Naive thymus-derived CD8-positive, alpha-beta T cell (primary cell): ENCODE results near the gene SEMA4C. TPM values are rescaled to one million over a fixed set of nuclear protein-coding genes. Genes with fewer than 3 reads are reported as not detected.

Experiments used
- ATAC-seq, 2 donors: fragments of 150-1000 bp; cut with Tn5 transposase in 1 of 2; sonication (Bioruptor Pico), chemical (Tn5 transposase) in 1 of 2; 1 replicate in 1 of 2; 2 replicates in 1 of 2; pipeline ENCODE4 v1.10.0; 2021; ENCODE audit warnings: mild to moderate bottlenecking in 2 of 2, moderate library complexity in 2 of 2
- POLR2A ChIA-PET: fragments of 350-600 bp; sonication (Branson Sonifier 250); formaldehyde crosslinking; loops from one replicate; lab custom pipeline; 2021; ENCODE audit warnings: antibody characterized with exemption; lab: Charles Lee
- DNase-seq, 10 donors: peaks; one replicate each; pipeline versions ENCODE4 v3.0.0 to v3.0.0-alpha.2; 2020 to 2022
- H3K27ac Mint-ChIP-seq, 10 donors: one replicate each; pipeline ENCODE4 v1.8.0; 2020 to 2022; ENCODE audit warnings: mild to moderate bottlenecking in 10 of 10, mixed read lengths in 10 of 10, moderate library complexity in 4 of 10, inconsistent platforms in 1 of 10
- H3K27me3 Mint-ChIP-seq, 5 donors: one replicate each; pipeline ENCODE4 v1.8.0; 2021 to 2022; ENCODE audit warnings: mixed read lengths in 5 of 5
- H3K36me3 Mint-ChIP-seq, 3 donors: one replicate each; pipeline ENCODE4 v1.8.0; 2020 to 2022; ENCODE audit warnings: mixed read lengths in 3 of 3, mild to moderate bottlenecking in 2 of 3, inconsistent platforms in 1 of 3
- H3K4me1 Mint-ChIP-seq, 4 donors: one replicate each; pipeline ENCODE4 v1.8.0; 2021 to 2022; ENCODE audit warnings: mixed read lengths in 4 of 4
- H3K4me3 Mint-ChIP-seq, 10 donors: one replicate each; pipeline ENCODE4 v1.8.0; 2020 to 2022; ENCODE audit warnings: mild to moderate bottlenecking in 10 of 10, mixed read lengths in 10 of 10, moderate library complexity in 6 of 10, inconsistent platforms in 1 of 10
- H3K9me3 Mint-ChIP-seq, 9 donors: one replicate each; pipeline ENCODE4 v1.8.0; 2020 to 2022; ENCODE audit warnings: mixed read lengths in 9 of 9, mild to moderate bottlenecking in 3 of 9, inconsistent platforms in 1 of 9, moderate library complexity in 1 of 9
- polyA plus RNA-seq, 3 donors: library from polyadenylated mRNA; unstranded; fragments of 300-500 nt; fragmentation: Illumina TruSeq; gene quantifications; one replicate each; pipeline ENCODE4 v1.2.3, GENCODE V29; 2021
- total RNA-seq, 8 experiments: library from RNA in 2 of 8; stranded (reverse) in 2 of 8; gene quantifications; one replicate each; pipeline ENCODE4 v1.2.3 and lab custom pipeline; 2021 to 2026

The SEMA4C gene
- total and polyA plus RNA-seq, 5 experiments from 2014 or later: 1.9 to 38.6 (median 2.8) TPM

DNA sequence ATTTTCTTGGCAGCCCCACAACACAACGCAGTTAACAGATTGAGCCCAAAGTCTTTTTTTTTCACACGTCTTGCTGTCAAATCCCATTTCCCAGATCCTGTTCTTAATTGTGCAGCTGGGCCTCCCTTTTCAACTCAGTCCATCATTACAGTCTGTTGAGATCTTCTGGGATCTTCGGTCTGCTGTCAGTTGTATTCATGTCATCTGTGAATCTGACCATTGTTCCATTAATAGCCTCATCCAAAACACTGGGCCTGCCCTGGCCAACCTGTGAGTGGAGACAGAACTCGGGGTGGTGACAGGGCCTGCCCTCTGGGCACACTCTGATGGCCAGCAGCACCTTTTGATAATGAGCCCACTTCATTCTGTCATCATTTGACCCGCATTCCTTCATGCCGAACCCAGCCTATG is 39.7 kb upstream of the SEMA4C start:
- H3K9me3 Mint-ChIP-seq: no peaks in the 10 kb centered on the region
- ATAC-seq (no peak), DNase-seq (no peak)
- no peak overlapping the region for H3K4me3 Mint-ChIP-seq
- H3K27me3 Mint-ChIP-seq: no peaks in the 10 kb centered on the region
- peak overlapping the region in 8 of 10 donors; percentile 1 to 86 (median 59) for H3K27ac Mint-ChIP-seq
- H3K36me3 Mint-ChIP-seq: no peaks in the 10 kb centered on the region
- peaks cover 31 to 52% (median 48%) of the 10 kb centered on the region in 4 donors for H3K4me1 Mint-ChIP-seq
- POLR2A ChIA-PET: interaction anchor here (0.6 to 0.8 kb wide), 3 partner anchors 15 to 81 kb away, joined by 3 to 6 read pairs (median 3); no protein-coding TSS in a partner anchor

GRCh38 chr2:96907115-96908041 is 37.5 kb upstream of the SEMA4C start:
- Mint-ChIP-seq H3K27ac (peak overlapping the region in 1 of 10 donors; percentile 53), H3K27me3 (no peaks in the 10 kb centered on the region), H3K4me1 (peaks cover 23 to 36% (median 31%) of the 10 kb centered on the region in 4 donors), H3K36me3 (no peaks in the 10 kb centered on the region), H3K4me3 (no peak overlapping the region), H3K9me3 (no peaks in the 10 kb centered on the region)
- DNase-seq (no peak), ATAC-seq (no peak)
- POLR2A ChIA-PET: no interaction called here

GRCh38 chr2:96906729-96907114 is 36.8 kb upstream of the SEMA4C start:
- DNase-seq (no peak), ATAC-seq (no peak)
- Mint-ChIP-seq H3K4me1 (peaks cover 21 to 30% (median 26%) of the 10 kb centered on the region in 4 donors), H3K27me3 (no peaks in the 10 kb centered on the region), H3K27ac (peak overlapping the region in 1 of 10 donors; percentile 35), H3K36me3 (no peaks in the 10 kb centered on the region), H3K9me3 (no peaks in the 10 kb centered on the region), H3K4me3 (no peak overlapping the region)
- POLR2A ChIA-PET: interaction anchor here (0.8 kb wide), 1 partner anchor 19 kb away, joined by 4 read pairs; no protein-coding TSS in a partner anchor

GRCh38 chr2:96903815-96904214 is 33.9 kb upstream of the SEMA4C start:
- ATAC-seq (no peak), DNase-seq (no peak)
- H3K4me3 Mint-ChIP-seq: no peak overlapping the region
- POLR2A ChIA-PET: interaction anchor here (0.9 to 2.2 kb wide), 3 partner anchors 10 to 20 kb away, joined by 3 to 13 read pairs (median 4); no protein-coding TSS in a partner anchor
- H3K36me3 Mint-ChIP-seq: no peaks in the 10 kb centered on the region
- H3K4me1 Mint-ChIP-seq: peaks cover 5 to 22% (median 10%) of the 10 kb centered on the region in 4 donors
- H3K9me3 Mint-ChIP-seq: no peaks in the 10 kb centered on the region
- H3K27ac Mint-ChIP-seq: peak overlapping the region in 1 of 10 donors; percentile 54
- no peaks in the 10 kb centered on the region for H3K27me3 Mint-ChIP-seq

GRCh38 chr2:96903318-96903717 is 33.4 kb upstream of the SEMA4C start:
- no peak overlapping the region for H3K4me3 Mint-ChIP-seq
- POLR2A ChIA-PET: interaction anchor here (0.9 to 2.2 kb wide), 2 partner anchors 10 to 12 kb away, joined by 3 to 13 read pairs; no protein-coding TSS in a partner anchor
- H3K4me1 Mint-ChIP-seq: peaks cover 5 to 26% (median 13%) of the 10 kb centered on the region in 4 donors
- DNase-seq: no peak
- no peaks in the 10 kb centered on the region for H3K36me3 Mint-ChIP-seq
- no peak for ATAC-seq
- no peaks in the 10 kb centered on the region for H3K27me3 Mint-ChIP-seq
- no peak overlapping the region for H3K27ac Mint-ChIP-seq
- no peaks in the 10 kb centered on the region for H3K9me3 Mint-ChIP-seq

DNA sequence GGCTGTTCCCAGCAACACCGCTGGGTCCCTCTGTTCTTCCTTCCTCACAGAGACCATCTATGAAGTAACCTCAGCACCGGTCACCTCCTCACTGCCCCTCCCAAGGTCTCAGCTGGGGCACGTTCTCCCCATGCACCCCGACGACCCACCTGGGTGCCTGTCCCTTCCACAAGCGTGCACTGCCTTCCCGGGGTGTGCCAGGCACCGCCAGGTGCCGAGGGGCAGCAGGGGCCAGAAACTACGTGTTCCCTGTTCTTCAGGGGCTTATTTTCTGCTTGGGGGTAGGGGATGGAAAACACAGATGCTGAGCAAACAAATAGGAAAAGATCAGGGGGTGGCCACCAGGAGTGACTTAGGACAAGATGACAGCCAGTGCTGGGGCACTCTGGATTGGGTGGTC is 30.4 kb upstream of the SEMA4C start:
- DNase-seq (no peak), ATAC-seq (no peak)
- Mint-ChIP-seq H3K4me3 (no peak overlapping the region), H3K36me3 (no peaks in the 10 kb centered on the region), H3K27ac (peak overlapping the region in 2 of 10 donors; percentile 79 to 80), H3K27me3 (no peaks in the 10 kb centered on the region), H3K4me1 (peaks cover 26 to 52% (median 33%) of the 10 kb centered on the region in 4 donors), H3K9me3 (no peaks in the 10 kb centered on the region)
- POLR2A ChIA-PET: interaction anchor here (0.6 to 1.9 kb wide), 6 partner anchors 10 to 42 kb away, joined by 3 to 11 read pairs (median 6); no protein-coding TSS in a partner anchor

- POLR2A ChIA-PET: interaction anchor here (0.7 to 1.9 kb wide), 6 partner anchors 12 to 41 kb away, joined by 3 to 11 read pairs (median 6); no protein-coding TSS in a partner anchor
- ATAC-seq (no peak), DNase-seq (no peak)
- Mint-ChIP-seq H3K27ac (peak overlapping the region in 2 of 10 donors; percentile 21 to 79), H3K4me1 (peaks cover 31 to 58% (median 37%) of the 10 kb centered on the region in 4 donors), H3K9me3 (no peaks in the 10 kb centered on the region), H3K27me3 (no peaks in the 10 kb centered on the region), H3K4me3 (no peak overlapping the region), H3K36me3 (no peaks in the 10 kb centered on the region)
These were observed 29.5 kb upstream of the SEMA4C start for GRCh38 chr2:96899413-96899741.

DNA sequence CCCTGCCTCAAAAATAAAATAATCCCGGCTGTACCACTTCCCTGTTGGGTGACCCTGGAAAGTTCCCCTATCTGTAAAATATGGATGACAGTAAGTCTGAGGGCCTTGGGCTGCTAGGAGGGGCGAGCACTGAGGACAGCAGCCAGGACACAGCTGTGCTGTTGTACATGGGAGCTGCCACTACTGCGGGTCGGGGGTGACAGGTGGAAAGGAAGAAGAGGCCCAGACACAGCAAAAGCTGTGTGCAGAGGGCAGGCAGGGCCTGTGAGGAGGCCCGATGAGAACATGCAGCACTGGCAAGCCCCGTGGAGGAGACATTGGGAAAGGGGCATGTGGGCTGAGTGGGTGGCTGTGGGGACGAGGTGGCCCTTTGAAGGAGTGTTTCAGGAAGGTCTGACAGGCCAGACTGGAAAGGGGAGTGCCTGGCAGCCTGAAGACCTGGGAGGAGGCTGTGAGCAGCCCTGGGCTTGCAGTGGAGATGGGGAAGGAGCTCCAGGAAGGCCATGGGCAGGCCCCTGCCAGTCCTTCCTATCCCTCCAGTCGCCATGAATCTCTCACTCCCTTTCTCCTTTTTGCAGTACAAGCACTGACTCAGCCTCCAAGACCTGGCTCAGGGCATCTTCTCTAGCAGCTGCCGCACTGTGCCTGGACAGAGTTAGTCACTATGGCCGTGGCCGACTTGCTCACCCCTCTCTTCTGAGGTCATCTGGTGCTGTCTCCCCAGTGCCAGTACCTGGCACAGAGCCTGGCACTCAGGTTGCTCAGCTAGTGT is 28.9 kb upstream of the SEMA4C start:
- peak overlapping the region in 3 of 10 donors; percentile 6 to 19 (median 18) for H3K27ac Mint-ChIP-seq
- no peaks in the 10 kb centered on the region for H3K36me3 Mint-ChIP-seq
- H3K9me3 Mint-ChIP-seq: no peaks in the 10 kb centered on the region
- H3K4me1 Mint-ChIP-seq: peaks cover 28 to 55% (median 34%) of the 10 kb centered on the region in 4 donors
- POLR2A ChIA-PET: interaction anchor here (0.7 to 1.9 kb wide), 5 partner anchors 13 to 40 kb away, joined by 3 to 11 read pairs (median 5); no protein-coding TSS in a partner anchor
- H3K4me3 Mint-ChIP-seq: no peak overlapping the region
- no peaks in the 10 kb centered on the region for H3K27me3 Mint-ChIP-seq
- ATAC-seq (no peak), DNase-seq (no peak)

- Mint-ChIP-seq H3K27ac (peak overlapping the region in 2 of 10 donors; percentile 59 to 62), H3K4me1 (peaks cover 28 to 55% (median 37%) of the 10 kb centered on the region in 4 donors), H3K9me3 (no peaks in the 10 kb centered on the region), H3K4me3 (no peak overlapping the region), H3K27me3 (no peaks in the 10 kb centered on the region), H3K36me3 (no peaks in the 10 kb centered on the region)
- no peak for ATAC-seq
- DNase-seq: no peak
- POLR2A ChIA-PET: interaction anchor here (1.0 to 1.4 kb wide), 2 partner anchors 16 to 30 kb away, joined by 4 to 5 read pairs; no protein-coding TSS in a partner anchor
These were observed 28.2 kb upstream of the SEMA4C start for GRCh38 chr2:96898135-96898505.

- ATAC-seq (no peak), DNase-seq (no peak)
- no peaks in the 10 kb centered on the region for H3K36me3 Mint-ChIP-seq
- POLR2A ChIA-PET: interaction anchor here (1.4 kb wide), 1 partner anchor 30 kb away, joined by 5 read pairs; no protein-coding TSS in a partner anchor
- no peaks in the 10 kb centered on the region for H3K27me3 Mint-ChIP-seq
- peak overlapping the region in 2 of 10 donors; percentile 42 to 45 for H3K4me3 Mint-ChIP-seq
- no peaks in the 10 kb centered on the region for H3K9me3 Mint-ChIP-seq
- peak overlapping the region in 5 of 10 donors; percentile 11 to 89 (median 63) for H3K27ac Mint-ChIP-seq
- H3K4me1 Mint-ChIP-seq: peaks cover 33 to 60% (median 40%) of the 10 kb centered on the region in 4 donors
These were observed 27.7 kb upstream of the SEMA4C start for GRCh38 chr2:96897491-96898134.

GRCh38 chr2:96895746-96896651 is 26.1 kb upstream of the SEMA4C start:
- H3K36me3 Mint-ChIP-seq: no peaks in the 10 kb centered on the region
- DNase-seq: no peak
- peak overlapping the region; percentile 75 to 91 (median 85) for H3K27ac Mint-ChIP-seq
- no peaks in the 10 kb centered on the region for H3K9me3 Mint-ChIP-seq
- peak overlapping the region in 4 of 10 donors; percentile 25 to 67 (median 38) for H3K4me3 Mint-ChIP-seq
- peak; percentile 55 to 73 for ATAC-seq
- H3K4me1 Mint-ChIP-seq: peaks cover 41 to 75% (median 55%) of the 10 kb centered on the region in 4 donors
- POLR2A ChIA-PET: interaction anchor here (0.6 to 2.0 kb wide), 8 partner anchors 9 to 591 kb away, joined by 3 to 8 read pairs (median 4); no protein-coding TSS in a partner anchor
- no peaks in the 10 kb centered on the region for H3K27me3 Mint-ChIP-seq
